COLO668 (cell line): Measurements from ENCODE around the gene SLFN11.
"Not testable (repeated sequence)": the region's sequence is repeated elsewhere in the genome, so short reads cannot be mapped to it uniquely, and the experiment has no call there.

ENCODE experiments used
- DNase-seq: peaks from one replicate; lab custom pipeline; 2025; ENCODE audit not compliant: unreplicated experiment; lab: John Stamatoyannopoulos, UW

SLFN11 gene

GRCh38 chr17:35359398-35359797 lies 14.0 kb downstream of the SLFN11 start:
- DNase-seq: no peak

- no peak for DNase-seq
Observed at GRCh38 chr17:35352284-35352683, 21.1 kb downstream of the SLFN11 start.

GRCh38 chr17:35350493-35350892 lies 22.9 kb downstream of the SLFN11 start:
- no peak for DNase-seq

- DNase-seq: no peak
Observed at GRCh38 chr17:35345926-35346771, 27.3 kb downstream of the SLFN11 start.

GRCh38 chr17:35345445-35345925 lies 27.9 kb downstream of the SLFN11 start:
- no peak for DNase-seq

- DNase-seq: no peak
Observed at GRCh38 chr17:35344262-35344661, 29.2 kb downstream of the SLFN11 start.

- no peak for DNase-seq
Observed at GRCh38 chr17:35342276-35342675, 31.1 kb downstream of the SLFN11 start.

- no peak for DNase-seq
Observed at GRCh38 chr17:35341411-35341992, 31.9 kb downstream of the SLFN11 start.

- DNase-seq: no peak
Observed at GRCh38 chr17:35338230-35338629, 35.2 kb downstream of the SLFN11 start.

- no peak for DNase-seq
Observed at GRCh38 chr17:35337364-35337763, 36.1 kb downstream of the SLFN11 start.

- not testable (repeated sequence) for DNase-seq
Observed at GRCh38 chr17:35333578-35333977, 39.8 kb downstream of the SLFN11 start.

- DNase-seq: no peak
Observed at GRCh38 chr17:35322749-35323148, 50.7 kb downstream of the SLFN11 start.

GRCh38 chr17:35315971-35316370 lies 57.5 kb downstream of the SLFN11 start:
- DNase-seq: no peak

- no peak for DNase-seq
Observed at GRCh38 chr17:35315283-35315682, 58.1 kb downstream of the SLFN11 start.

GRCh38 chr17:35314415-35315216 lies 58.8 kb downstream of the SLFN11 start:
- DNase-seq: no peak

- DNase-seq: no peak
Observed at GRCh38 chr17:35313875-35314409, 59.5 kb downstream of the SLFN11 start.

- peak; percentile 4 for DNase-seq
Observed at GRCh38 chr17:35312790-35313711, 60.4 kb downstream of the SLFN11 start.

GRCh38 chr17:35312346-35312745 lies 61.1 kb downstream of the SLFN11 start:
- DNase-seq: no peak

- not testable (repeated sequence) for DNase-seq
Observed at GRCh38 chr17:35309345-35309744, 64.1 kb downstream of the SLFN11 start.
